Measurements from ENCODE around the gene LRRC63. TPM values are rescaled to one million over a fixed set of nuclear protein-coding genes. Genes with fewer than 3 reads are reported as not detected.

The LRRC63 gene
- total and polyA plus RNA-seq, 9 of the 15 experiments (the other 6 are each of a cell fraction or from before 2014, with no cell fraction given) = 0.07 to 0.41 (median 0.24) TPM; not detected in 1

- TF ChIP-seq TFAP4 (CRISPR knock-in tag; IDR thresholded peaks at IDR 0.05; ENCODE audit: borderline replicate concordance) (no peak), RUNX1 (IDR thresholded peaks at IDR 0.05; ENCODE audit: low read depth) (no peak), ASH1L (IDR thresholded peaks at IDR 0.05; ENCODE audit: borderline replicate concordance, low read depth, partially characterized antibody) (no peak), CCAR2 (IDR thresholded peaks at IDR 0.05; ENCODE audit: low read depth, low read length) (no peak), ZNF764 (CRISPR knock-in tag; IDR thresholded peaks at IDR 0.05; ENCODE audit: low read depth) (no peak), MED1 (CRISPR knock-in tag; IDR thresholded peaks at IDR 0.05; ENCODE audit: borderline replicate concordance) (no peak), ARHGAP35 (IDR thresholded peaks at IDR 0.05; ENCODE audit: partially characterized antibody) (no peak), HCFC1 (IDR thresholded peaks at IDR 0.05; ENCODE audit: low read depth, low read length) (no peak), CBX1 (IDR thresholded peaks at IDR 0.05; ENCODE audit: low read depth) (no peak), MAFG (tag; conservative IDR thresholded peaks at IDR 0.05) (no peak), STAT6 (CRISPR knock-in tag; IDR thresholded peaks at IDR 0.05) (no peak), POLR2AphosphoS5 (IDR thresholded peaks at IDR 0.05; ENCODE audit: control insufficient read depth, insufficient read depth, low read depth, low read length) (no peak), ZNF695 (CRISPR knock-in tag; IDR thresholded peaks at IDR 0.05) (no peak), PPARD (CRISPR knock-in tag; IDR thresholded peaks at IDR 0.05) (no peak), ZFX (CRISPR knock-in tag; IDR thresholded peaks at IDR 0.05) (no peak), JUND (IDR thresholded peaks at IDR 0.05; ENCODE audit: borderline replicate concordance, low read depth, low read length) (peak; percentile 21; the same call in 1 of the 2 replicates), JUND (tag; IDR thresholded peaks at IDR 0.05; ENCODE audit: borderline replicate concordance, low read depth, low read length) (no peak), ATF4 (CRISPR knock-in tag; IDR thresholded peaks at IDR 0.05) (peak; percentile 85), CREB5 (CRISPR knock-in tag; IDR thresholded peaks at IDR 0.05) (no peak), ZBTB43 (CRISPR knock-in tag; IDR thresholded peaks at IDR 0.05) (no peak), ZNF274 (IDR thresholded peaks at IDR 0.05; ENCODE audit: borderline replicate concordance, low read depth, low read length) (no peak)
These were observed 84.5 kb downstream of the LRRC63 start (continued) for GRCh38 chr13:46296115-46296822.

Data from K562 (cell line).